ENCODE results near the gene GNPNAT1.
A peak's percentile ranks its signal among the peaks of the same experiment; 100 is the strongest.

Gene GNPNAT1

DNA sequence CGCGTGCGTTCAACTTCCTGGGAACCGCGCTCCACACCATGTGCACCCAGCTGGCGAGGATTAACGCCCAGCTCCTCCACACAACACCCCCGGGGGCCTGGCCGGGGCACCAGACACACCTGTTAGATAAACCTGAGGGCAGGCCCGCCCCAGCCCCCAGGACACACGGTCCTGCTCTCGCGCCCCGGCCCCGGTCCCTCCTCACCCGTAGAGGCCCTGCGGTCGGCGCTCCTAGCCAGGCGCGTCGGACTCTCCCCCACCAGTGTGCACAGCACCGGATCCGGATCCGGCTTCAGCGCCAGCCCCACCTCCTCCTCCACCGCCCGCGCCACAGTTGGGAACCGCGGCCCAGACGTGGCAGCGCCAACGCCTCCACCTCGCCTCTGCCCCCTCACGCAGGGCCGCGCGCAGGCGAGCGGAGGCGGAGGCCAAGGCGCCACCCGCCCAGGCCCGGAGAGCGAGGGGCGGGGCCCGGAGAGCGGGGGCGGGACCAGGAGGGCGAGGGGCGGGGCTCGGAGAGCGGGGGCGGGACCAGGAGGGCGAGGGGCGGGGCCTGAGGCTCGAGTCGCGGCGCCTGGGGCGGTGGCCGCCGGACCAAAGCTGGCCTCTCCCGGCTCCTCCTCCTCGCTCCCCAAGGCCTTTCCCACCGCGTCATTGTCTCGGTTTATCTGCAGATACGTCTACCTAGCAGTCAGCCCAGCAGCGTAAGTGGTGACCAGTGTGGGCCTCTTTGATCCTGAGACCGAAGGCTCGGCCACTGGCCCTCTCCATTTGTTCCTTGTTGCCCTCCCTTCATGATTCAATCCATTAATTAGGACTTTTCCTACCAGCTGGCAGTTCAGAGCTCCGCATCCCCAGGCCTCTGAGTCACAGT lies at the start of gene GNPNAT1:
GNPNAT1 (minus strand) TSS at position 385 of the 874 bp plus-strand sequence. CDS start 6,957 bp downstream, outside the sequence.
- peak; percentile 98 for DNase-seq (ENCODE audit: low spot score)

DNA sequence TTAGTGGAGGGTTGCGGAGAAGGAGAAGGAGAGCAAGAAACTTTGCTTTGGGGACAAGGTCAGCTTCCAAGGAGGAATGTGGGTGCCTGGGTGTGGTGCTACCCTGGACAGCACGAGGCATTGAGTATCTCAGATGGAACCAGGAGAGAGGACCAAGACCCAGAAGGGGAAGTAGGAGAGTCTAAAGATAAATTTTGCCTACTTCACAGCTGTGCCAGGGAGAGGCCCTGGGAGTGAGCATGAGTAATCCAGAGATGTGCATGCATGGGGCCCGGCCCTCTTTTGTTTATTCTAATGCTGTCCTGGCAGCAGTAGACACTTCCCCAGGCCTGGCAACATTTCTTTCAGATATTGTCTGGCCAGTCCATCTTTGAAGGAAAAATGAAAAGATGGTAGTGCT lies 49.5 kb upstream of the GNPNAT1 start:
- no peak for DNase-seq (ENCODE audit: low spot score)

DNA sequence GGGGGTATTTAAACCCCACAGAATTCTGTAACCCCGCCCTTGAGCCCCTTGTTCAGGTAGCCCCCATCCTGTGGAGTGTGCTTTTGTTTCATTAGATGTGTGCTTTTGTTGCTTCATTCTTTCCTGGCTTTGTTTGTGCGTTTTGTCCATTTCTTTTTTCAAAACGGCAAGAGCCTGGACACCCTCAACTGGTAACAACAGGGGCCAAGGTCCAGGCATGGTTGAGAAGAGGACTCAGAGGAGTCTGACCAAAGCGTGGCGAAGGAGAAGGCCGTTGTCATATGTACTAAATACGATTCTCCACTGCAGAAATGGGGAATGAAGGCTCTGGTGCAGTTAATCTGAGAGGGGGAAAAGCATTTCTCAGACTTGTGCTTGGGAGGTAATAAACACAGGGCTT lies 46.0 kb upstream of the GNPNAT1 start:
- DNase-seq (ENCODE audit: low spot score): no peak

DNA sequence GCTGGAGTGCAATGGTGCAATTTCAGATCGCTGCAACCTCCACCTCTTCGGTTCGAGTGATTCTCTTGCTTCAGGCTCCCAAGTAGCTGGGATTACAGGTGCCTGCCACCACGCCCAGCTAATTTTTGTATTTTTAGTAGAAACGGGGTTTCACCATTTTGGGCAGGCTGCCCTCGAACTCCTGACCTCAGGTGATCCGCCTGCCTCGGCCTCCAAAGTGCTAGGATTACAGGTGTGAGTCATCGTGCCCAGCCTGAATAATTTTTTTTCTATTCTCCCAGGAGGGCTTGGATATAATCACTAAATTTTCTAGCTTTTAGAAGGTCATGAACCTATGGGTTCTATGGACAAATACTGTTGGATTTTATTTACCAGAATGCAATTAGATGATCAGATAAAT lies 44.7 kb upstream of the GNPNAT1 start:
- no peak for DNase-seq (ENCODE audit: low spot score)

DNA sequence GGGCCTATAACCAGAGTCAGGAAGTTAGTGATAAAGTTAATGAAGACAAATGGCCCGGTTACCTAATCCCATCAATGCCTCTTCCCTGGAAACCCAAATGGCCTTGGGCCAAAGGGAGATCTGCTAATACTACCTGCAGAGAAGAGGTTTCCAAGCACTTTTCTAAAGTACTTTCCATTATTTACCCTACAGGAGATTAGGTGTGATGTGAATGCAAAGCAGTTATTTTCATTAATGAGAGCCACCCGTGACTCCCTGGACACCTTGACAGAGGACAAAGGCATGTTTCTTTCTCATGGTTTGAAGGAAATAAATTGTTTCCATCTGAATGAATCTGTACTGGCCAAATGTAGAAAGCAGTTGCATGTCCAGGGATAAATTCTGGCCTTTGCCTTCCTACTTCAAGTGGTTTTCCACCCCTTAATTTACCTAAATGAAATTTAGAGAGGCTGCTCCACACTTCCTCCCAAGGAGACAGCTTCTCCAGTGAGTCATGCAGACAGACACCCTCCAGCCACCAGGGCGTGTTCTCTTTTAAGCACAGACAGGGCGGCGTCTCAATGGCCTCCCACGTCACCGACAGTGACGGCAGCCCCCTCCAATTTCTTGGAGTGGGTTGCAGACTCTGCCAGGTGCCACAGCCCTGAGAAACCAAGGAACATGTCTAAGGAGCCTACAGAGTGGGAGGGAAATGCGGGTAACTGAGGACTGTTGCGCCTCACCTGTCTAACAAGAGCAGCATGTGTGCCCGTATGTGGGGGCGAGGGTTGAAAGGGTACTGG lies 43.9 kb upstream of the GNPNAT1 start:
- DNase-seq (ENCODE audit: low spot score): peak; percentile 35

DNA sequence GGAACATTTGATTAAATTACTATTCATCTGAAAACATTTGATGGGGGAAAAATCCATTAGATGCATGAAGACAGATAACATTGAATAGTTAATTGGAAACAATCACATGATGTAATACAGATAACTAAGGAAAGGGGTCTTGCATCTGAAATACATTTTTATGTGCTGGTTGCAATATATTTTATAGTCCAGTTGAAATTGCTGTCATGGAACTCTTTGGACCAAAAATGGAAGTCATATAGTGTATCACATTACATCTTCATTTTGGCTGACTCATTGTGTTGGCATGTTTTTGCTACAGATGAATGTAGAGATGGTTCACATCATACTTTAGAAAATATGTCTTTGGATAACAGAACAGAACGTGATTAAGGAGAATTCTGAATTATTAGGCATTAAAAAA lies 43.0 kb upstream of the GNPNAT1 start:
- no peak for DNase-seq (ENCODE audit: low spot score)

DNA sequence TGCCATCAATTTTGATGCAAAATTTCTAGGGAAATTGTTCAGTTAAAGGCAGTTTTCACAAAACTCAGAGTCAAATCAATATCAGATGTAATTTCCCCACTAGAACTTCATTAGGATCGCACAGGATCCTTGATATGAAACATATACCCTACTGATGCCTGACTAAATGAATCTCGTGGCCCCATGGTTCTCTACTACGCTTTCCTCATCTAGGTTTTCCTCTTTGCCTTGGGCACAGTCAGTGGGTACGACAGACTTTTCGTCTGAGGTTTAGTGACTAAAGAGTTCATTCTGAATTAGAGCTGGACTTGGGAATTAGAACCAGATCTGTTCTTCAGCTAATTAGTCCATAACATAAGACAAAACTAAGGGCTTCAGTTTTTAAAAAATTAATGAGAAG lies 42.5 kb upstream of the GNPNAT1 start:
- no peak for DNase-seq (ENCODE audit: low spot score)

DNA sequence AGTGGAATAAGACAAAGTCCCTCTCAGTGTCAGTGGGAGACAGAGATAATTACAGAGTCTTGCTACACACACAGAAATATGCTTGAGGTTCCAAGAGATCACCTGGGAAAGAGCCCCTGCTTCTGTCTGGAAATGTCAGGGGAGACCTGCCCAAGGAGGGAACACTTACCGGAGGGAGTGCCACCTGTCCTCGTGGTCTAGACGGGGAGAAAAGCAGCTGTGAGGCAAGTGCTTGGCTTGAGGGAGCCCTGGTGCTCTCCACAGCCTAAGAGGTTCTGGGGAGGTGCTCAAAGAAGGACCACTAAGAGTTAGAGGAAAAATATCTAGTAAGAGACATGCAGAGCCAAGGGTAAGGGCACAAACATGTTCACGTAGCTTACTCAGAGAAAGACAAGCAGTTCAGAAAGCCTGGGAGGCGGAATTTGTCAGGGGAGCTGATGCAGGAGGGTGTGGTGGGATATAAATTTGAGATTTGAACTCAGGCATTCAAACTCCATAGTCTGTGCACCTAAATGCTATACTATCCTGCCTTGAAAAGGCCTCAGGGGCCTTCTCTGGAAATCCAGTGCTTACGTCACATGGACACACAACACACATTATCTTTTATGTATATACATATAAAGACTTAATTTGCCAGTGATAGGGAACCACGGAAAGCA lies 38.2 kb upstream of the GNPNAT1 start:
- DNase-seq (ENCODE audit: low spot score): no peak

DNA sequence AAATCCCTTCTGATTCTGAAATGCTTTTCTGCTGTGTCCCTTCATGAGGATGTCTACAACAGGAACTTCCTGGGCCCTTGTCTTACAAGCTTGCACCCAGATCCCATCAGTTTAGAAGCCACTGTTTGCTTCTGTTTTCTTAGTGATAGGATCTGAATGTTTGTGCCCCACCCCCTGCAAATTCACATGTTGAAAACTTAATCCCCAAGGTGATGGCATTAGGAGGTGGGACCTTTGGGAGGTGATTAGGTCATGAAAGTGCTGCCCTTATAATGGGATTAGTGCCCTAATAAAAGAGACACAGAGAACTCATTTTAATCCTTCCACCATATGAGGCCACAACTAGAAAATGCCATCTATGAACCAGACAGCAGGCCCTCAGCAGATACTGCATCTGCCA lies 36.0 kb upstream of the GNPNAT1 start:
- no peak for DNase-seq (ENCODE audit: low spot score)

DNA sequence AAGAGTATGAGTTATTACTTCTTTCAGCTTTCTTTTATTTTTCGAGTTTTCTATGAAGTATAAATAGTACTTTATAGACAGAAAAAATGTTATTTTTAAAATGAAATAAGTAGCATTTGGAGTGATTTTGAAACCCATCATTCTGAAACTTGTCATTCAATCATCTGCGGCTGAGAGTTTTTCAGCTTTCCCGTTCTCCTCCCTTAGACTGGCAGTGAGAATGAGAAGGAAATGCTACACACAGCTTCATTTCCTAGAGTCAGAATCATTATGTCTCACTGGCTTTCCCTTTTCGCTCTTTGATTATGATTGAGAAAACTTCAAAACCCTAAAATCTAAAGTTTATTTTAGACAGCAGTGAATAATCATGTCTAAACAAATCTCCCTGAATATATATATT lies 33.7 kb upstream of the GNPNAT1 start:
- no peak for DNase-seq (ENCODE audit: low spot score)

DNA sequence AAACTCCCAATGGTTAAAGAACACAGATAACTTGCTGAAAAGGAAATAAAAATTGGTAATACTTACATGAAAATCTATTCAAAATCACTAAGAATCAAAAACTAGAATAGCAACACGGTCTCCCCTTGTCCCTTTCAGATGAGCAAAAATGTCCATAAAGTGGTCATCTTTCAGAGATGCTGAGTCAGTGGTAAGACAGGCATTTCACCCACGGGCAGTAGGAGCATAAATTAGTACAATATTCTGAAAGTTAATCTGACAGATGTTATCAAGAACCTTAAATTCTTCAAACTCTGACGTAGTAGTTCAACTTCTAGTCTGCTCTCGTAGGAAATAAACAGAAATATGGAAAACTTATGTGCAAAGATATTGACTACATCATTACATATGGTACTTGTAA lies 33.1 kb upstream of the GNPNAT1 start:
- DNase-seq (ENCODE audit: low spot score): no peak

DNA sequence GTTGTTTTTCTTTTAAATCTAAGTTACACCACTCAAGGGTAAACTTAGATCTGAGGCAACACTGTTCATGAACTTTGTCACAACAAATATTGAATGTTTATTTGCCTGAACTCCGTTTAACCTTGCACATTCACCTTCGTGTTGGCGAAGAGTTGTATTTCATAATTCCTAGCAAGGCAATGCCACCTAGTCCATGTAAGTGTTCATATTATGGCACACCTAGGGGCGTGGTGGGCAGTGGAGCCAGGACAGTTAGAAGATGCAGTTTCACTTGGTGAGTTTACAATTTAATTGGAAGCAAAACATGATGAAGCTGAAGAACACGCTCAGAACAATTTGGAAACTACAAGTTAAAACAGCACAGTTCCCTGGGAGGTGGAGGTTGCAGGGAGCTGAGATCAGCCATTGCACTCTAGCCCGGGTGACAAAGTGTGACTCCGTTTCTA lies 30.4 kb upstream of the GNPNAT1 start:
- DNase-seq (ENCODE audit: low spot score): no peak

DNA sequence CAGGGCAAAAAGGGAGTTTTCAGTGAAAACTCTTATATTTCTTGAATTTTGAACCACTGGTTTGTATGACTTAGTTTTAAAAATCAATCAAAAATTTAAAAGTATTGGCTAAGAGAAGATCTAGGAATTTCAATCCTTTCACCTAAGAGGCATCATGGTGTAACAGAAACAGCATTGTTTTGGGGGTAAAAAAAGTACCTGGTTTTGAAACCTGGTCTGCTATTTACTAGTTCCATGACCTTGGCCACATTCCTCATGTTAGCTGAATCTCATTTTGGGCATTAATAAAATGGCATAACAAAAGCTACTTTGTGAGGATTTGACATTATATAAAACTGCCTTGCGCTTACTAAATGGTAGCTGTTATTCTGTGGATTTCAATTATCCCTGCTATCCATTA lies 16.7 kb upstream of the GNPNAT1 start:
- DNase-seq (ENCODE audit: low spot score): no peak

DNA sequence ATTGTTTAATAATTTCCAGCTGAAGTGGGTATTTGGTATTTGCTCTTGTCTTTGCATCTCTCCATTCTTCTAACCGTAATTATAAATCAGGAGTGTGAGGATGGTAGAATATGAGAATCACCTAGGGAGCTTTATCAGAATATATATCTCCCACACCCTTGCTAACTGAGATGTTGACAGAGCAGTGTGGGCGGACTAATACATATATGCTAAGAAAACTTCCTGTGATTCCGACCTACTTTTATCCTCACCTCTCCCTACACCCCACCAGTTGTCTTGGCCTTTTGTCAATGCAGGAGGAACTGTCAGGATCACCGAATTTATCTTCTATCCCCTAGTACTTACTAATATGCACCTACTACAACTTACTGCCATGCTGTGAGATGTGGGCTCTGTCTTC lies 14.7 kb upstream of the GNPNAT1 start:
- no peak for DNase-seq (ENCODE audit: low spot score)

DNA sequence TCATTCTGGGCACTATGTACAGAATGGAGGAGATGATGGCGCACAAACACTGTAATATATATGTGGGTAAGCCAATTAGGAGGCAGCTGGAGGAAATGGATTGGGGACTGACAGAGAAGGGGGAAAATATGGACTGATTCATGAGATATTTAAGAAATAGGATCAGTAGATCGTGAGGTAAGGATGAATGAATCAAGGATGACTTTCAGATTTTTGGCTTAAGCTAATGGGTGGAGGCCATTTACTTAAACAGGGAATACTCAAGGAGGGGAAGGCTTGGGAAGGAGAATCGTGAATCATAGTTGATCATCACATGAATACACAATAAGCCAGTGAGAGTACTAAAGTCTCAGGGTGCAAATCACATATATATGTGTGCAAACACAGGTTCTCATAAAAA lies 11.2 kb upstream of the GNPNAT1 start:
- DNase-seq (ENCODE audit: low spot score): no peak

DNA sequence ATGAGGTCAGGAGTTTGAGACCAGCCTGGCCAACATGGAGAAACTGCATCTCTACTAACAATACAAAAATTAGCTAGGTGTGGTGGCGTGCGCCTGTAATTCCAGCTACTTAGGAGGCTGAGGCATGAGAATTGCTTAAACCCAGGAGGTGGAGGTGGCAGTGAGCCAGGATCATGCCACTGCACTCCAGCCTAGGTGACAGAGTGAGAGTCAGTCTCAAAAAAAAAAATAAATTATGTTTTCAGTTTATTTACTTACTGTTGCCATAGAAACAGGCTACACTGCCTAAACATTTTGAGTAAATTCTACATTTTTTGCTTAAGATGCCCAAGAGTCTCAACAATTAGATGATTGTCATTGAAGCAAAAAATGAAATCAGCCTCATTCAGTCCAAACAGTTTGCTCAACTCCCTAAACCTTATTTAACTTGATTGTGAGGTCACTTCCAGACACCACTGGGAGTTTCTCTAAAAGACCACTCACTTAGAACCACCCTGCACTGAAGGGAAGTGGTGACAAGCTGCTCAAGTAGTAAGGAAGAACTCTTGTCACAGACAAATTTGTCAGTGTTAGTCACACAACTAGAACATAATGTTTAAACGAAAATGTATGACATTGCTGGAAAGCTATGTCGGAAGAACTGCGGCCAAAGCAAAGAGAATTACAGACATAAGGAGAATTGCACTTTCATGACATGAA lies 9.8 kb upstream of the GNPNAT1 start:
- no peak for DNase-seq (ENCODE audit: low spot score)

DNA sequence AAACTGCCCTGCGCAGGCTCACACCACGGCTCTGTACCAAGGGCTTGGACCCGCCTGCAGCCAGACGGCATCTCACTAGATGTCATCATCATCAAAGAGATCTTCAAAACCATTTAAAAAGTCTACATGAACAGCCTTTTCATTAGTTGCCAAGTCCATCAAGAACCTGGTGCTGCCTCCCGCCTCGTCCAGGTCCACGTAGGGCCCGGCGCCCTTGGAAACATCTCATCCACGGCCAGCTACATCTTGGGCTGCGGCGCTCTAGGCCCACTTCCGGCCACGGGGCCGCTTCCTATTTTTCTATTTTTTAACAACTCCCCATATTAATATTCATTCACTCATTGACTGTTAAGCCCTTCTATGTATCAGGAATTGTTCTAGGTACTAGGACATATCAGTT lies 7.4 kb upstream of the GNPNAT1 start:
- no peak for DNase-seq (ENCODE audit: low spot score)

DNA sequence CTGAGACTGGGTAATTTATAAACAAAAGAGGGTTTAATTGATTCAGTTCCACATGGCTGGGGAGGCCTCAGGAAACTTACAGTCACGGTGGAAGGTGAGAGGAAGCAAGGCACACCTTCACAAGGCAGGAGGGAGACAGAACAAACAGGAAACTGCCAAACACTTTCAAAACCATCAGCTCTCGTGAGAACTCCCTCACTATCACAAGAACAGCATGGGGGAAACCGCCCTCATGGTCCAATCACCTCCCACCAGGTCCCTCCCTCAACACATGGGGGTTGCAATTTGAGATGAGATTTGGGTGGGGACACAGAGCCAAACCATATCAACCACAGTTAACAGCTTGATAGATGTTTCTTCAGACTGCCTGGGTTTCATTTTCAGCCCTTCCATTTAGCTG lies 6.2 kb upstream of the GNPNAT1 start:
- no peak for DNase-seq (ENCODE audit: low spot score)

DNA sequence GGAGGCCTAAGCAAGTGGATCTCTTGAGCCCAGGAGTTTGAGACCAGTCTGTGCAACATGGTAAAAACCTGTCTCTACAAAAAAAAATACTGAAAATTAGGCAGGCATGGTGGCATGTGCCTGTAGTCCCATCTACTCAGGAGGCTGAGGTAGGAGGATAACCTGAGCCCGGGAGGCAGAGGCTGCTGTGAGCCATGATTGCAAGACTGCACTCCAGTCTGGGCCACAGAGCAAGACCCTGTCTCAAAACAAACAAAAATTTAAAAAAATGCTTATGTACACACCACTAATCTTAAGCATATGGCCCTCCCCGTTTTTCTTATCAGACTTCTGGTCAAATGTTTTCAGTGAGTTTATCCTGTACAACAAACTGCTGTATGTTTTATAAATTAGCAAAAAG lies 1.7 kb upstream of the GNPNAT1 start:
- DNase-seq (ENCODE audit: low spot score): no peak

DNA sequence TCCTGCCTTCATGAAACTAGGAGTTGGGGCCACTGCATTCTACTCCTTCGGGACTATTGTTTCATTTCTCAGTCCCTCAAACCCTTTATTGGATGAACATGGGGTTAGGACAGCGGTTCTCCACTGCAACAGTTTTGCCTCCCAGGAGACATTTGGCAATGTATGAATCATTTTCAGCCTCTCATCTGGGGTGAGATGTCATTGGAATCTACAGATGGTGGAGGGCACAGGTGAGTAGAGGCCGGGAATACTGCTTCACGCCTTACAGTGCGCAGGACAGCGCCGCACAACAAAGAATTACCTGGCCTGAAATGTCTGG lies 649 bp upstream of the GNPNAT1 start:
- no peak for DNase-seq (ENCODE audit: low spot score)

DNA sequence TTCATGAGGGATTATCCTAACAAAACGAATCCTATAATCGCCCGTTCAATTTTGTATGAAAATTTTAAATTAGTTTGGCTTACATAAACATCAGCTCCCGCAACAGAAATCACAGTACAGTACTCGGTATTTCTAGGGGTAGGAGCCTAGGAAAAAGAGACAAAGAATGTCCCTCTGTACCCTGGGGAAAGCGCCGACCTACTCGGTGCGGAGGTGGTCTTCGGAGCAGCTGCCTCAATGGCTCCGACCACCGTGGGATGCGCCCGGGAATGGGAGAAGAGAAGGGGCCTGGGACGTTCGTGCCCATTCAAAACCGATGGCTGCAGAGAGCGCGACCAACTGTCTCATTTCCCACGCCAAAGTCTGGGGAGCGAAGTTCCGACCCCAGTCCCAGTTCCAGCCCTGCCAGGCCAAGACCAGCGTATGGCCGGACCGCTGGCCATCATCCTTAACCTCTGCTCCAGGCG lies 618 bp downstream of the GNPNAT1 start:
- DNase-seq (ENCODE audit: low spot score): no peak
